GM21367 (cell line): Measurements from ENCODE around the gene CFAP157.
A peak's percentile ranks its signal among the peaks of the same experiment; 100 is the strongest.
"Not testable (repeated sequence)": the region's sequence is repeated elsewhere in the genome, so short reads cannot be mapped to it uniquely, and the experiment has no call there.

Experiments
- ATAC-seq: cut with Tn5 transposase; IDR thresholded peaks from one replicate; pipeline ENCODE4 v1.9.1; 2021; ENCODE audit not compliant: unreplicated experiment

Gene CFAP157

DNA sequence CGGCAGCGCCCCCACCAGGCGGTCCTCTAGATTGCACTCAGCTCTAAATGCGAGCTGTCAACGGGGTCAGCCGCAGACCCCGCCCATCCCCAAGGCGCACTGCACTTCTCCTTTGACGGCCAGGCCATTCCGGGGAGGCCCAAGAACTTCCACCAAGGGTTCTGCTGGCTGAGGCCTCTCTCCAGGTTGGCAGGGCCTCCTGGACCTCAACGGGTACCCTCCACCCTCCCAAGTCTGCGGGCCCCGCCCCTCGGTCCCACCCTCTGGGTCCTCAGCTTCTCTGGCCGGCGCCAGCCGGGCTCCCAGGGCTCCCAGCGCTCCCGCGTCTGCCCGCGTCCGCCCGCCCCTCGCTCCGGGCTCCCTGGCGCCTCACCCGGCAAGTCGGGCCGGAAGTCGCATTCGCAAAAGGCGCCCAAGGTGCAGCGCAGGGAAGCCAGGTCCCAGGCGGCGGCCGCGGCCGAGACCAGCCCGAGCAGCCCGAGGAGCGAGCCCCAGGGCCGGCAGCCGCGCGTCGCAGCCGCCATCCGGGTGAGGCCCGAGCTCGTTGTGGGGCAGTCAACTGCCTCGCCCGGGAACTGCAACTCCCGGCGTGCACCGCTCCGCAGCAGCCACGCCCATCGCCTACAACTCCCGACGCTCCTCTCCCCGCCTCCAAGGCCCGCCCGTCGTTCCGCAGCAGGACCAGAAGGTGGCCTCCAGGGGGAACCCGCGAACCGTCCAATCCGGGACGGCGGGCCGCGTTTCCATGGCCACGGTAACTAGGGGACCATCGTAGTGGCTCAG lies 28.1 kb downstream of the CFAP157 start, which contains the start of gene TOR2A:
Gene TOR2A (minus strand): TSS at position 548 of the 783 bp plus-strand sequence. CDS start 24 bp downstream, at position 524.
- peak; percentile 67 for ATAC-seq

DNA sequence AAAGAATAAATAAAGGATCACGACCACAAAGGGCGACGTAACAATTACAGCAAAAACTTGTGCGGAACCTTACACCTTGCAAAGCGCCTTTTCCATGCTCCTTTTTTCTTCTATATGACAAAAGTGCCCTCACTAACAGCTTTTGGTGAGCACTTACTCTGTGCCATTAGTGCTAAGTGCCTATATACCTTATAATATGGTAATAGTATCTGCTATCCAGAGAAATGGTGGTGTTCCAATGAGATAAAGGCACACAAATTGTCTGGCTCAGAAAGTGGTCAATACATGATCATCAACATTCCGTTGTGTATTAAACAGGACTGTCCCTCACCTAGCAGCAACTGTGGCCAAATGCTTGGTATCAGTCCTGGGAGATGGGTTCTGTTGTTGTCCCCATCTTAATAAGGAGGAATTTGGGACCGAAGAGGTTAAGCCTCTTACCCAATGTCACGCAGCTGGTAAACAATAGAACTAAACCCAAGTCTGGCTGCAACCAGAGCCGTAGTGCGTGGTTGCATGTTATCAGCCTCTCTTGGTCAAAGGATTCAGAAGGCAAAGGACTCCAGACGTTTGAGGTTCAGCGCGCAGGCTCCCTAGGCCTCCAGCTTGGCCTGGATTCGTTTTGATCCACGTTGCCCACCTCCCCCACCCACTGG lies 28.9 kb downstream of the CFAP157 start:
- no peak for ATAC-seq

DNA sequence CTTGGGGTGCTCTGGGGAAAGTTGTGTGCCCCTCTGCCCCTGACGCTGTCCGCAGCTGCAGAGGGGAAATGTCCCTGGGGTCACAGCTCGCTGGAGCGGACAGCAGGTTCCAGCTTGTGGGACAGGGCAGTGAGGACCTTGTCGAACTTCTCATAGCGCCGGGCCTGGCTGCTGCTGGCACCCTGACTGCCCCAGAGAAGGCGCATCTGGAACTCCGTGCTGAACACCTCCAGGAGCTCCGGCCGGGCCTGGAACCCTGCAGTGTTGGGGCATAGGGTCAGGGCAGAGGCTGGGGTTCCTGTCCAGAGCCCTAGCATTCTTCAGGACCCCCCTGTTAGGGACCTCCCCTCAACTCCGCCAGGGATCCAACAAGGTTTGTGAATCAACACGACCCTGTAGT lies 31.9 kb downstream of the CFAP157 start:
- ATAC-seq = no peak

DNA sequence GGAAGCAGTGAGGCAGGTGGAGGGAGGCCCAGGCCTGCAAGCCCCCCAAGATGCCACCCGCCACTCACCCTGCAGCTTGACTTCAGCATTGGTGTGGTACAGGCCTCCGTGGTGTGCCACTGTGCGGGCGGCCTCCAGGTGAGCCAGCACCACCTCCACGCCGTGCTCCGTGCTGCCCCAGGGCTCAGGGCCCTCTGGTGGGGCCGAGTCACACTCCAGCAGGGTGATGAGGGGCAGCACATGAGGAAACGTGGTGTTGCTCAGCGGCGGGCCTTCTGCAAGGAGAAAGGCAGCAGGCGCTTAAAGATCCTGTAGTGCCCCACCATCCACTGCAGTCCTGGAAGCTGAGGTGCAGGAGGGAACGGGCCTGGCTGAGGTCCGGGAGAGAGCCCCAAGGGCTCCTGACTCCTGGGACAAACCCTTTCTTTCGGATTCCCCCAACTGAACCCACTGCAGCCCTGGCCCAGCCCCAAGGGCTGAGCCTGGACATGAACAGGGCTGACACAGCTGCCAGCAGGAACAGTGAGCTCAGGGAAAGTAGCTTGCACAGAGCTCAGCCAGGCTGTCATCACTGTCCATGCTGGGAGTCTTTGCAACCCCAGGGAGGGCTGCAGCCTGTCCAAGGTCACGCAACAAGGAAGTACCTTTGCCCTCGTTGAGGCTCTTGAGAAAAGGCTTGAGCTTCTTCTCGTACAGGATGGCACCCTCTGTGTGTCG lies 33.0 kb downstream of the CFAP157 start:
- ATAC-seq = no peak

DNA sequence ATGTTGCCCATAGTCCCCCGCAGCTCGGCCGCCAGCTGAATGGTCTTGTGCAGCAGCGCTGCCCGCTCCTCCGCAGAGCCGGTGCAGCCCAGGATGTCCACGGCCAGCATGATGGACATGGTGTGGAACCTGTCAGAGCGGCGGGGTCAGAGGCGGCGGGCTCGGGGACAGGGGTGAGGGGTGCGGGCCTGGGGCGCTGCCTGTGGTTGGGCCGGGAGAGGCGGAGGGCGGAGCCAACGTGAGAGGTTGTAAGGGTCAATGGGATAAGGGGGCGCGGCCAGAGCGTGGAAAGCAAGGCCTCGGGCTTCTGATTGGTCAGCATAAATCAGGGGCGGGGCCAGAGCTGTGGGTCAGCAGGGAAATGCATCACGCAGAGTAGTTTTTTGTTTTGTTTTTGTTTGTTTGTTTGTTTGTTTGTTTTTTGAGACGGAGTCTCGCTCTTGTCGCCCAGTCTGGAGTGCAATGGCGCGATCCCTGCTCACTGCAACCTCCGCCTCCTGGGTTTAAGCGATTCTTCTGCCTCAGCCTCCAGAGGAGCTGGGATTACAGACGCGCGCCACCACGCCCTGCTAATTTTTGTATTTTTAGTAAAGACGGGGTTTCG lies 35.1 kb downstream of the CFAP157 start:
- no peak for ATAC-seq

DNA sequence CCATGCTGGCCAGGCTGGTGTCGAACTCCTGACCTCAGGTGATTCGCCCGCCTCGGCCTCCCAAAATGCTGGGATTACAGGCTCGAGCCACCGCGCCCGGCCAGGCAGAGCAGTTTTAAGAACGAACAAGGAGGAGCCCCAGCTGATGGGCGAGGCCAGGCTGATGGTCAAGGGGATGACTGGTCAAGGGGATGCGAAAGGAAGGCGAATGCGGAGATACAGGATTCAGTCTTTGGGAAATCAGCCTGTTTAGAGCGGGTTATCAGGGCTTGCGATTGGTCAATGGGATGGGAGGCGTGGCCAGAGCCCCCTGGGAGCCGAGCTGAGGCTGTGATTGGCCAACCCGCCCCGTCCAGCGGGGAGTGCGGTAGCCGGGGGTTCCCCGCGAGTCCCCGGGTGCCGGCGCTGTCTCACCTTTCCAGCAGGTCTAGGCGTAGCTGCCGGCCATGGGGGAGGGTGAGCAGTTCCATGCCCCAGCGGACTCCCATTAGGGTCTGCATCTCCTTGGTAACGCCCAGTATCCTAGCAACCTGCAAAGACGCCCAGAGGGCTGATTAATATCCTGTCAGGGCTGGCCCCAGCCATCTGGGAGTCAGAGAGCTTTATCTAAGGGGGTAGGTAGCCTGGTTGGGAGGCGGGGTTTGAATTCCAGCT lies 35.8 kb downstream of the CFAP157 start:
- ATAC-seq = no peak

DNA sequence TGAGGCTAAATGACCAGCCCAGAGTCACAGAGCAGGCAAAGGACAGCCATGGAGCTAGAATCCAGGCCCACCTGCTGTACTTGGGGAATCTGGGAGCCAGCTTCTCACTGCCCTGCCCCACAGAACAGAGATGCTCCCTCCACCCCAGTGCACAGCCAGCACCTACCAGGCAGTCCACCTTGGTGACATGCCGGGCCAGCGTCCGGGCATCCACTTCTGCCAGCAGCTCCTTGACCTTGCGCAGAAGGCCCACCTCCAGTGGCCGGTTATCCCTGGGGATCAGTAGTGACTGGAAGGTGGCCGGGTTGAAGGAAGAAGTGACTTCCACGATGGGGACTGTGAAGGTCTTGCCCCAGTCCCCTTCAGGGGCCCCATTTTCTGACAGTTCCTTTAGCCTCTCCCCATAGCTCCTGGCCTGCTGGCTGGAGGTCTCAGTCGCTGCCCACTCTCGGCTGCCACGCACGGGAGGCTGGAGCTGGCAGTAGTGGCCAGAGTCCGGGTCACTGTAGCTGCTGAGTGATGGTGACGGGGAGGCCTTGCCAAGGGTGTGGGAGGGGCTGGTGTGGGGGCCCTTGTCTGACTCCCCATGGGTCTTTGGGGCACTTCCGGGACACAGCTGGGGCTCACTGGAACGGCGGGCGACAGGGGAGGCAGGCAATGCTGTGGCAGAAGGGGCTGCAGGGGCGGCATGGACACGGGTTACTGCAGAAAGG lies 37.8 kb downstream of the CFAP157 start:
- no peak for ATAC-seq

DNA sequence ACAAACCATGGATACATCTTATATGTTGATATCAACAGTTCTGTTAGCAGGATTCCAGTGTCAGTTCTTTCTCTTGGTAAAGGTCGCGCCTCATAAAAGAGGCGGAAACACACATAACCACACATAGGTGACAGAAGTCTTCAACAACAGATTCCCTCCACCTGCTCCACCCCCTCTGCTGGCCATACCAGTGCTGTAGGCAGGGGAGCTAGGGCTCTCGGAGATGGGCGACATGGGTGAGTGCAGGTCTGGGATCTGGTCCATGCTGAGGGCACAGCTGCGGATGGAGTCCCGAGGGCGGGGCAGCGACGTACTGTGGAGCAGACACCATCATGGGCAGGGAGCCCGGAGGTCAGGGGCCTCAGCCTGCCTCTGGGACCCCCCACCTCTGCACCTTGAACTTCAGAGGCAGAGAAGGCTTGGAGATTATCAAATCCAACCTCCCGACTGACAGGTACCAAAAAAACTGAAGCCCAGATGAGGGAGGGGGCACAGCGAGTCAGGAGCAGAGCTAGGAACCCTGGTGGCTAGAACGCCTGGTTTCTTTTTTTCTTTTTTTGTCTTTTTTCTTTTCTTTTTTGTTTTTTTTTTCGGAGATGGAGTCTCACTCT lies 40.3 kb downstream of the CFAP157 start:
- no peak for ATAC-seq

DNA sequence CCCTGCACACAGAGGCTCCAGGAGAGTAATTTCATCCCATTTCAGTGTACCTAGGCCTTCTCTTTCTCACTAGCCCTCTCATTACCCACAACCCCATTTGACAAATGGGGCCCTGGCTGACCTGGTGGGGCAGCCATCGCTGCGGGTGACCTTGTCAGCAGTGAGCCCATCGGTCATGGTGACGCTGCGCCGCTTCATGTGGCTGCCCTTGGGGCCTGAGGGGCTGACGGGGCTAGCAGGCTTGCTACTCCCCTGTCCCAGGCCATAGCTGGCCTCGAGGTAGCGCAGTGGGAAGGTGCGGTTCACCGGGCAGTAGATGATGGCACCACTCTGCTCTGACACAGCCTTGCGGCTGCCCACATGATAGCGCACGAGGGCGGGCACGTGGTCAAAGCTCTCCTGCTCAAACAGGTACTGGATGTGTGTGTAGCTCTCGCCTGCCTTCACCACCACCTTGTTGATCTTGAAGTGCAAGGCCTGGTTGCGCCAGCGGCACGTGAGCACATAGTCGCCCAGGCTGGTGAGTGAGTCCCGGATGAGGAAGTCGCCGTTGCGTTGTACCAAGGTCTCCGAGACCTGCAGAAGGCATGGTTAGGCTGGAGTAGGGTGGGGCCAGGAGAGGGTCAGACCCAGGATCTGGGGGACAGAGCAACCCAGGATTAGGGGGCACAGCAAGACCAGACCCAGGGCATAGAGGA lies 42.5 kb downstream of the CFAP157 start:
- no peak for ATAC-seq

DNA sequence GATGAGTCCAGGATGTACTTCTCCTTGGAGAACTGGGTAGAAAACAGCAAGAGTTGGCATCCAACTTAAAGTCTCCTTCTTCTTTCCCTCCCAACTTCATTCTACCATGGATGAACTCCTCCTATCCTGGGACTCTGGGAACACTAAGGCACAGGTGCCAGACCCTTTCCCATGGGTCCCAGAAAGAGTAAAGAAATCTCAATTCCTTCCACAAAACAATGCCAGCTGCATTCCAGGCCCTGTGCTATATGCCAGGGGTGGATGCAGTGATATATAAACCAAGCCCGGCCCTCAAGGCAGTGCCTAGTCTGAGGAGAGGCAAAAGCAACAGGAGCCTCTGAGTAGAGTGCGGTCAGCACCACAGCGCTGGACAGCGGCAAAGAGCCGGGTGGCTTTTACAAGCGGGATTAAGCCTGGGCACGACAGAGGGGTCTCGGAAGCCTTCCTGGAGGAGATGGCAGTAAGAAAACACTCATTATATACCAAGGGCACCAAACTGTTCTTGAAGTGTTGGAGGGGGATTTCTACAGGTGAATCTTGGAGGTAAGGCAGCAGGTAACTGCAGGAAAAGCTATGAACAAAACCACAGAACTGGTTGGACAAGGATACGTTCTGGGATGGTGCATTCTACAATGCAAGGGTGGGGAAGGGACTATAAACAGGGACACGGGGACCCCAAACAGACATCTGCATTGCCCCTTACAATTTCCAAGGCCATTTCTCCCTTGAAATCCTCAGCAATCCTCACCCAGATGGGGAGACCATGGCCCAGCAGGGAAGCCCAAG lies 44.7 kb downstream of the CFAP157 start:
- ATAC-seq = no peak

DNA sequence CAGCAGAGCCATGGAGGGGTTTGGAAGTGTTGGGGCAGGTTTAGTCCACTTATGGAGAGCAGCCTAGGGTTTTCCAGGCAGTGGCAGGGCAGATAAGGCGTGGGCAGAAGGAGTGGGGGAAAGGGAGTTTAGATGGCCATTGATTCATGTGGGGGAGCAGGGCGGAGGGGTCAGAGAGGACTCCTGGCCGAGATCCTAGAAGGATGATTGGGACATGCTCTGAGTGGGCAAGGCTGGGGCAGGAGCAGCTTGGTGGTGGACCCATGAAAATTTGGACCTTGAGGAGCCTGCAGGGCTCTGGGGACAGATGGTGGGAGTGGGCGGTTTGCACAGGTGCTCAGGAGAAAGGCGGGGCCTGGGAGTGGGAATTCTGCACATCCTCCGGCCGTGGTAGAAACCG lies 46.4 kb downstream of the CFAP157 start:
- ATAC-seq = no peak

DNA sequence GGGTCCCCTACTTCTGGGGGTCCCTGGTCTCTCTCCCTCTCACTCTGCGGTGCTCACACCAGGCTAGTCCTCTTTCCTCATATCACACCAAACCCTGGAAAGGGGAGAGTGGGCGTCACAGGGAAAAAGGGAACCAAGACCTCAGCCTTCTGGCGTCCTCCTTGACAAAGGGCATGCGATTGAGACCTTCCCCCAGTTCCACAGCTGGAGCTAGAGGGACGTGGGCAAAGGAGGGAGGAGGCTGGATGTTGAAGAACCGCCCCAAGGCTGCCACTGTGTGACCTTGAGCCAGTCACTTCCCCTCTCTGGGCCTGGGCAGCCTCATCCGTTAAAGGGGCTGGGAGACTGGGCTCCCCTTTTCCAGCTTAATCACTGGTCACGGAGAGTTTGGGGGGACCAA lies 46.8 kb downstream of the CFAP157 start:
- ATAC-seq = no peak

DNA sequence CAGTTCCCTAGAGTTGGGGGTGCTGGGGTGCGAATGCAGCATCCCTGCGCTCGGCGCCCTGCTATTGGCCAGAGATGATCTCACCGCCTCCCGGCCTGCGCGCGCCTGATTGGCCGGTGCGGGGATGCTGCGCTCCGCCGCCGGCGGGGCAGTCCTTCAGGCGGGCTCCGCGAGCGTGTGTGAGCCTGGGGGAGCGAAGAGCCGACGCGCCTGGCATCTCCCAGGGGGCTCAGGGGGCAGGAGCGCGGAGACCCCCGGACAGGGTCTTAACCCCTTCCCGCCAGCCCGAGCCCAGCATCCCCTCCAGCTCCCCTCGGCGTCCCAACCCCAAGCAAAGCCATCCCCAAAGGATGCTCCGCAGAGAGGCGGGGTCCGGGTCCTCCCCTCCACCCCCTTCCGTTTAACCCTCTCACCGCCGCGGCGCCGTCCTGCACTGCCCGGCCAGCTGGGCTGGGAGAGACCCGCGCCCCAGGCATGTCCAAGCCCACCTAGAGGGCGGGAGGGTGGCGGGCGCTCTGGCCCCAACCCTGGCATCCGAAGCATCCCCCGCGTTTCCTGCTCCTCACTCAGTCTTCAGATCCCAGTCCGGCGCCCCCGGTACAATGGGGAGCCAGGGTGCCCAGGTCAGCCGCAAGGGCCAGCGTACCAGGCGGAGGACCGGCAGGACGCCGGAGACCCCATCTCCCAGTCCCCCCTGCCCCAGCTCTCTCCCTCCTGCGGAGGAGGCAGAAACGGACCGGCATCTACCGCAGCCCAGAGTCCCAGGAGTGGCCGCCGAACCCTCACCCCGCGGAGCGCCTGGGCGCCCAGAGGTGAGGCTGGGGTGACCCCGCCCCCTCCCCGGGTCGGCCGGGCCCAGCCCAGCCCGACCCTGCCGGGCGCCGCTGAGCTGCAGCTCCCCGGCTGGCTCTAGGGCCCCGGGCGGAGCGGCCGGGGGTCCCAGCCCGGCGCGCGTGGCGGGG lies 47.6 kb downstream of the CFAP157 start:
- ATAC-seq = no peak

DNA sequence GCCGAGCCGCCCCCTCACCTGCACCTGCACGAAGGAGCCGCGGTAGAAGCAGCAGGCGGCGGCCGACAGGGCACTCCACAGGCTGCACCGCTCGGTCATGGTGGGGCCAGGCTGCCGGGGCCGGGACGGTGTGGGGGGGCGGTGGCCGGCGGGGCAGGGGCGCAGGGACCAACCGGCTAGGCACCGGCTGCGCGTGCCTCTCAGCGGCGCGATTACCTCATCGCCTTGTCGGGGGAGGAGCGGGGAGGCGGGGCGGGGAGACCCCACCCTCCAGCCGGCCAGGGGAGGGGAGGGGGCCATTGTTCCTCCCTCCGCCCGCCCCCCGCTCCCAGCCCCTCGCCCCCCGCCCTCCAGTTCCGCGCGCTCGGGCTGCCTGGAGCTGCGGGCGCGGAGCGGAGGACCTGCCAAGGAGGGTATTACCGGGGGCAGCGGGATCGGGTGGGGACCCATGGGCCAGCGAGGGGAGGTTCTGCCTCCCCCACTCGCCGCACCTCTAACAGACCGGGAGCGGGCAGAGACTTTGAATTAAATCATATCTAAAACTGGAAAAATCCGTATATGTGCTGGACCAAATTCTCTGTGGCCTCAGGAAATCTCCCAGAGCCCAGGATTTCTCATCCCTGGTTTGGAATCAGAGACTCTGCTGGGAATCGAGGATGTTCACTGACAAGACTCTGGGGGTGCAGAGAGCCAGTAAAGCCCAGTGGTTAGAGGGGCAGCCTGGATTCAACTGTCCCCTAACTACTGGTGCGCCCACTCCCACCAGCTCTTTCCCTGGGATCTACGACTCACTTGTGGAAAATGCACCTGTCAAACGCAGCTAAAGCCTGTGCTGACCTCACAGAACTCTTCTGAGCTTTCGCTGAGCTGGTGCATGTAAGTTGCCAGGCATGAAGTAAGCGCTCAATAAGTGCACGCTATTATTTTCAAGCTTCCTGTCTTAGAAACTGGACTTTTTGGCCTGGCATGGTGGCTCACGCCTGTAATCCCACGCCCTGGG lies 48.6 kb downstream of the CFAP157 start:
- no peak for ATAC-seq

DNA sequence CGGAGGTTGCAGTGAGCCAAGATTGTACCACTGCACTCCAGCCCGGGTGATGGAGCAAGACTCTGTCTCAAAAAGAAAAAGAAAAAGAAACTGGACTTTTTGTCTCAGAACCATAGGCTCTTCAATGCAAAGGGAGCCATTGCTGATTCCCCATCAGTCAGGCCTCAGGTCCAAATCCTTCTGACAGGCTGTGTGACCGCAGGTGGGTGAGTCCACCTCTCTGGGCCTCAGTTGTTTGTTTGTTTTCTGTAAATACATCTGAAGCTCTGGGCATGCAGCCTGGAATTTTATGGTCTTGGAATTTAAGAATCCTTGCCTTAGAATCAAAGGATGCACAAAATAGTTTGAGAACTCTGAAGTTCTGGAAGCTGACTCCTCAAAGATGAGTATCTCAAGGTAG lies 49.4 kb downstream of the CFAP157 start:
- ATAC-seq = no peak

DNA sequence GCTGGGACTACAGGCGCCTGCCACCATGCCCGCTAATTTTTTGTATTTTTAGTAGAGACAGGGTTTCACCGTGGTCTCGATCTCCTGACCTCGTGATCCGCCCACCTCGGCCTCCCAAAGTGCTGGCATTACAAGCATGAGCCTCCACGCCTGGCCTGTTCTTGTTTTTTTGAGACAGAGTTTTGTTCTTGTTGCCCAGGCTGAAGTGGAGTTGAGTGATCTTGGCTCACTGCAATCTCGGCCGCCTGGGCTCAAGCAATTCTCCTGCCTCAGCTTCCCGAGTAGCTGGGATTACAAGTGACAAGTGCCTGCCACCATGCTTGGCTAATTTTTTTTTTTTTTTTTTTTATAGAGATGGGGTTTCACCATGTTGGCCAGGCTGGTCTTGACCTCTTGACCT lies 50.0 kb downstream of the CFAP157 start:
- ATAC-seq = not testable (repeated sequence)
